ENCODE measurements around the gene NLRP6. TPM values are rescaled to one million over a fixed set of nuclear protein-coding genes. Genes with fewer than 3 reads are reported as not detected.

Gene NLRP6
- total RNA-seq, 1 experiment from 2014 or later: not detected

DNA sequence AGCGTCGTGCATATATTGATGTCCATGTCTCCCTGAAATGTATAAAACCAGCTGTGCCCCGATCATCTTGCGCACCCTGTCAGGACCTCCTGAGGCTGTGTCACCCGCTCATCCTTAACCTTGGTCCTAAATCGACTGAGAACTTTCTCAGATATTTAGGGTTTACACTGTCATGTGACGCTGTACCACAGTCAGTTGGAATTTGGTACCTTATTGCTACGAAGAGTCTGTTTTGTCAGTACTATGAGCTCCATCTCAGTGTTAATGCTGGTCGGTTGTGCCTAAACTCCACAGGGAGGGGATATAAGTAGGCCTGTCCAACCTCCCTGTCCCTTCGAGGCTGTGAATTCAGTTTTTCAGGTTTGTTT, 27.6 kb downstream of the NLRP6 start:
- no peak overlapping the region for H4K5ac ChIP-seq (ENCODE audit: insufficient read length, low read depth, low read length)
- peak overlapping the region in 1 of 2 experiments; percentile 60; a peak in 3 of 5 replicates for H3K4me3 Mint-ChIP-seq
- peak overlapping the region; percentile 9 for H3K56ac ChIP-seq (ENCODE audit: insufficient read length, low read depth, low read length)
- TF ChIP-seq, protein P1, sequence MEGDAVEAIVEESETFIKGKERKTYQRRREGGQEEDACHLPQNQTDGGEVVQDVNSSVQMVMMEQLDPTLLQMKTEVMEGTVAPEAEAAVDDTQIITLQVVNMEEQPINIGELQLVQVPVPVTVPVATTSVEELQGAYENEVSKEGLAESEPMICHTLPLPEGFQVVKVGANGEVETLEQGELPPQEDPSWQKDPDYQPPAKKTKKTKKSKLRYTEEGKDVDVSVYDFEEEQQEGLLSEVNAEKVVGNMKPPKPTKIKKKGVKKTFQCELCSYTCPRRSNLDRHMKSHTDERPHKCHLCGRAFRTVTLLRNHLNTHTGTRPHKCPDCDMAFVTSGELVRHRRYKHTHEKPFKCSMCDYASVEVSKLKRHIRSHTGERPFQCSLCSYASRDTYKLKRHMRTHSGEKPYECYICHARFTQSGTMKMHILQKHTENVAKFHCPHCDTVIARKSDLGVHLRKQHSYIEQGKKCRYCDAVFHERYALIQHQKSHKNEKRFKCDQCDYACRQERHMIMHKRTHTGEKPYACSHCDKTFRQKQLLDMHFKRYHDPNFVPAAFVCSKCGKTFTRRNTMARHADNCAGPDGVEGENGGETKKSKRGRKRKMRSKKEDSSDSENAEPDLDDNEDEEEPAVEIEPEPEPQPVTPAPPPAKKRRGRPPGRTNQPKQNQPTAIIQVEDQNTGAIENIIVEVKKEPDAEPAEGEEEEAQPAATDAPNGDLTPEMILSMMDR (conservative IDR thresholded peaks at IDR 0.05): no peak; the same call in 2 of the 3 replicates
- no peaks in the 10 kb centered on the region for H3K27me3 ChIP-seq (ENCODE audit: insufficient read depth, low read length)
- peaks cover 2% of the 10 kb centered on the region for H3K23me2 ChIP-seq (ENCODE audit: insufficient read length, low read depth, low read length, poor library complexity, severe bottlenecking)
- no peaks in the 10 kb centered on the region for H3K79me2 ChIP-seq (ENCODE audit: insufficient read depth, low read length)
- no peaks in the 10 kb centered on the region for H3K27me3 Mint-ChIP-seq (ENCODE audit: low read depth)
- no peaks in the 10 kb centered on the region for H3K79me1 ChIP-seq (ENCODE audit: insufficient read depth, low read depth, low read length, poor library complexity, severe bottlenecking)
- peaks cover 15% of the 10 kb centered on the region; the same call in 1 of the 2 replicates for H3K4me1 ChIP-seq (ENCODE audit: insufficient read depth, low read length)
- no peak overlapping the region for H4K8ac ChIP-seq (replicated peaks; ENCODE audit: insufficient read length, low read depth, low read length)
- peaks cover 2 to 10% of the 10 kb centered on the region in 2 experiments; a peak in 3 of 5 replicates for H3K9me3 Mint-ChIP-seq
- no peak overlapping the region for H4K91ac ChIP-seq (ENCODE audit: insufficient read length, low read depth, low read length)
- no peak overlapping the region for H2AK5ac ChIP-seq (ENCODE audit: insufficient read length, low read length)
- no peak overlapping the region for H2AFZ ChIP-seq (ENCODE audit: low read length)
- WGBS (ENCODE audit: extremely low coverage, insufficient read length, low lambda C conversion rate): no CpG with 5 or more reads among the region's 10 CpGs
- H3T11ph ChIP-seq (ENCODE audit: low read length): no peak overlapping the region
- no peak overlapping the region for H3K4ac ChIP-seq (ENCODE audit: low read depth, low read length)
- H4K20me1 ChIP-seq (ENCODE audit: control insufficient read depth, insufficient read depth, insufficient read length): no peaks in the 10 kb centered on the region
- H3K23ac ChIP-seq (ENCODE audit: insufficient read length, low read depth, low read length): no peak overlapping the region
- peak overlapping the region; percentile 7 for H2BK12ac ChIP-seq (ENCODE audit: insufficient read length, low read depth, low read length)
- peak overlapping the region; percentile 40 for H3K4me2 ChIP-seq (ENCODE audit: insufficient read depth, insufficient read length, low read length)
- peak overlapping the region; percentile 6 for H3K18ac ChIP-seq (ENCODE audit: insufficient read length, low read depth, low read length)
- no peak overlapping the region for H2BK15ac ChIP-seq (ENCODE audit: low read depth, low read length)
- peaks cover 0 to 10% (median 9%) of the 10 kb centered on the region in 3 experiments; a peak in 6 of 7 replicates for H3K36me3 Mint-ChIP-seq (ENCODE audit: insufficient read depth in 1 of 3, low read depth in 3 of 3)
- peak overlapping the region; percentile 90 to 96 (median 91) for H3K27ac Mint-ChIP-seq
- no peak for DNase-seq
- no peaks in the 10 kb centered on the region for H3K9me3 ChIP-seq (ENCODE audit: control insufficient read depth, low read depth, low read length)
- H2BK120ac ChIP-seq (ENCODE audit: low read depth, low read length, poor library complexity, severe bottlenecking): no peak overlapping the region
- H2BK5ac ChIP-seq (ENCODE audit: insufficient read length, low read length): no peak overlapping the region
- H3K27ac ChIP-seq (ENCODE audit: insufficient read length, low read depth, low read length): peak overlapping the region; percentile 86
- H3K4me1 Mint-ChIP-seq: peaks cover 59 to 71% of the 10 kb centered on the region in 2 experiments
- H3K9ac ChIP-seq (ENCODE audit: extremely low read depth, insufficient read length, low read length): no peak overlapping the region
- no peak overlapping the region for H2BK20ac ChIP-seq (ENCODE audit: low read depth, low read length, poor library complexity, severe bottlenecking)
- H3K14ac ChIP-seq (ENCODE audit: insufficient read depth, low read length): no peak overlapping the region

Measured in H9 (cell line).